ENCODE data around the gene ABI2. TPM values are rescaled to one million over a fixed set of nuclear protein-coding genes. Genes with fewer than 3 reads are reported as not detected.

The ABI2 gene
- total RNA-seq, 2 experiments from 2014 or later, result 19.3 to 21.0 TPM

DNA sequence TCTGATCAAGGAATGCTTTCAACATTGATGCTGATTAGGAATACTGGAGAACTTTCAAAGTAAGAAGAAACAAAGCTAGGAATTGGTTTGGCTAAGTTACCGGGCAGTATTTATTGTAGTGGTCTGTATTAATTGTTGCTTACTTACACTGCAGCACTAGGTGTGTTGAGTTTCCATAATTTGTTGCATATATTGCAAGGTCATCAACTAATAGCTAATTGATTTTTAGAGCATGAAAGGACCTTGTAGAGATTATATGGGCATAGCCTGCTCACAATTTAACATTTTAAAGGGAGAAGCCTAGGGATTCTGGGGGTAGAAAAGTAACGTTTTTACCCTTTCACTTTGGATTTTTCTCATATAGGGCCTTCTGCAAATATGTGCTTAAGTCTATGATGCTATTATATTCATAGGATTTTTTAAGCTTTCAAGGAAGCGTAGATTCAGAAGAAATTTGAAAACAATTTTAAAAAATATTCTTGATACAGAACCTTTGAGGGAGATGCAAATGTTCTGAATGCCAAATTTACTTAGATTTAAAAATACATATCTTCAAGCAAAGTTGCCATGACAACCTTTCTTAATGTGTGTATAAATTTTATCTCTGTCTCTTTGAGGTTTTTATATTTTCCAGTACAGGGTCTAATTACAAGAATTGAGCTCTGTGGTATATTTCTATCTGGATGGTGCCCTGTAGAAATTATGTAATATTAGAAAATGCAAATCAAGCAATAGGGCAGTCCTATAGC is 17.3 kb upstream of the ABI2 start:
- TF ChIP-seq, protein P1, sequence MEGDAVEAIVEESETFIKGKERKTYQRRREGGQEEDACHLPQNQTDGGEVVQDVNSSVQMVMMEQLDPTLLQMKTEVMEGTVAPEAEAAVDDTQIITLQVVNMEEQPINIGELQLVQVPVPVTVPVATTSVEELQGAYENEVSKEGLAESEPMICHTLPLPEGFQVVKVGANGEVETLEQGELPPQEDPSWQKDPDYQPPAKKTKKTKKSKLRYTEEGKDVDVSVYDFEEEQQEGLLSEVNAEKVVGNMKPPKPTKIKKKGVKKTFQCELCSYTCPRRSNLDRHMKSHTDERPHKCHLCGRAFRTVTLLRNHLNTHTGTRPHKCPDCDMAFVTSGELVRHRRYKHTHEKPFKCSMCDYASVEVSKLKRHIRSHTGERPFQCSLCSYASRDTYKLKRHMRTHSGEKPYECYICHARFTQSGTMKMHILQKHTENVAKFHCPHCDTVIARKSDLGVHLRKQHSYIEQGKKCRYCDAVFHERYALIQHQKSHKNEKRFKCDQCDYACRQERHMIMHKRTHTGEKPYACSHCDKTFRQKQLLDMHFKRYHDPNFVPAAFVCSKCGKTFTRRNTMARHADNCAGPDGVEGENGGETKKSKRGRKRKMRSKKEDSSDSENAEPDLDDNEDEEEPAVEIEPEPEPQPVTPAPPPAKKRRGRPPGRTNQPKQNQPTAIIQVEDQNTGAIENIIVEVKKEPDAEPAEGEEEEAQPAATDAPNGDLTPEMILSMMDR (IDR thresholded peaks at IDR 0.05), result no peak
- H3K4me1 Mint-ChIP-seq (ENCODE audit: low read depth), result peaks cover 5% of the 10 kb centered on the region
- ATAC-seq (ENCODE audit: poor library complexity) (no peak), DNase-seq (no peak)
- peaks cover 35% of the 10 kb centered on the region for H3K36me3 Mint-ChIP-seq (ENCODE audit: low read depth)
- Histone ChIP-seq H3K27me3 (ENCODE audit: control insufficient read depth in 1 of 2, insufficient read depth in 2 of 2, low read length in 2 of 2) (no peaks in the 10 kb centered on the region), H3K9me3 (ENCODE audit: control insufficient read depth in 1 of 2, insufficient read depth in 1 of 2, low read length in 2 of 2) (no peaks in the 10 kb centered on the region), H3K36me3 (ENCODE audit: insufficient read depth, low read length) (peaks cover 3% of the 10 kb centered on the region), H3K27ac (ENCODE audit: low read depth in 1 of 2, low read length in 2 of 2) (no peak overlapping the region), H3K4me3 (ENCODE audit: low read length) (no peak overlapping the region), H3K4me1 (ENCODE audit: insufficient read depth, low read length) (no peaks in the 10 kb centered on the region)
- no peaks in the 10 kb centered on the region for H3K27me3 Mint-ChIP-seq
- CTCF ChIA-PET, result no interaction called here
- intact Hi-C loops (cut with DNase I, micrococcal nuclease), result no loop called here
- H3K4me3 Mint-ChIP-seq, result no peak overlapping the region
- H3K9me3 Mint-ChIP-seq, result no peaks in the 10 kb centered on the region
- no peak overlapping the region for H3K27ac Mint-ChIP-seq
- POLR2A ChIA-PET, result no interaction called here

DNA sequence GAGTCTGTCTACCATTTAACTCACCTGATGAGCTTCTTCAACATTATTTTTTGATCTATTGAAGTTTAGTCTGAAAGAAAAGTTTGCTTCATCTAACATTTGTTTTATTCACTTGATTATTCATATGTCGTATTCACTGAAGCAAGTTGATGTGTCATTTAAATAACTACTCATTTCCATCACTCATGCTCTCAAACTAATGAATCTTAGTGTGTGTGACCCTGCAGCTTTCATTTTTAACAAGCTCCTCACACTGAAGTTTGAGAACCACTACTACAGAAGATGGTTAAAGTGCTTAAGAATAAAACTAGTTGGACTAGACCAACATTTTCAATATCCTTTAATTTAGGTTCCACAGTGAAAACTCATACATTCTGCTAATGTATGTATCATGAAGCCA is 1.8 kb upstream of the ABI2 start:
- H3K4me1 Mint-ChIP-seq (ENCODE audit: low read depth), result peaks cover 32% of the 10 kb centered on the region
- ChIA-PET CTCF (no interaction called here), POLR2A (no interaction called here)
- H3K27ac Mint-ChIP-seq, result peak overlapping the region; percentile 22
- no peak for ATAC-seq (ENCODE audit: poor library complexity)
- no peaks in the 10 kb centered on the region for H3K27me3 ChIP-seq (ENCODE audit: control insufficient read depth in 1 of 2, insufficient read depth in 2 of 2, low read length in 2 of 2)
- H3K27ac ChIP-seq (ENCODE audit: low read depth in 1 of 2, low read length in 2 of 2), result no peak overlapping the region
- H3K4me3 Mint-ChIP-seq, result peak overlapping the region; percentile 66
- TF ChIP-seq, protein P1 (IDR thresholded peaks at IDR 0.05), result no peak
- intact Hi-C loops (cut with DNase I, micrococcal nuclease), result loop anchor here in 1 of 2 experiments (5.0 kb wide), 1 partner anchor 89 kb away; the partner anchor contains the start of gene CYP20A1
- no peaks in the 10 kb centered on the region for H3K27me3 Mint-ChIP-seq
- no peaks in the 10 kb centered on the region for H3K9me3 Mint-ChIP-seq
- no peaks in the 10 kb centered on the region for H3K9me3 ChIP-seq (ENCODE audit: control insufficient read depth in 1 of 2, insufficient read depth in 1 of 2, low read length in 2 of 2)
- no peaks in the 10 kb centered on the region for H3K36me3 ChIP-seq (ENCODE audit: insufficient read depth, low read length)
- no peak for DNase-seq
- H3K36me3 Mint-ChIP-seq (ENCODE audit: low read depth), result peaks cover 5% of the 10 kb centered on the region
- H3K4me3 ChIP-seq (ENCODE audit: low read length), result no peak overlapping the region
- H3K4me1 ChIP-seq (ENCODE audit: insufficient read depth, low read length), result peaks cover 13% of the 10 kb centered on the region

DNA sequence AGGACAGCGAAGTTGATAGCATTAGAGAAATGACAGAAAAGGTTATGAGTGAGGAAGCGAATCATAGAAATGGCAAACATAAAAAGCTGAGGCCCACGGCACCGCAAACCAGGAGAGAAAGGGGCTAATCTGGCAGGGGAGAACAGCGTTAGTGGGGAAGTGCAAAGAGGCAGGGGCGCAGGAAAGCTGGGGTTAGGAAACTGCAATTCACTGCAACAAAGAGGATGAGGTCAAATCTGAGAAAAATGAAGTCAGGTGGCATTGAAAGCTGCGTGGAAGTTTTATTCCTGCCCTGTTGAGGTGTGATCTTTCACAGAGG is 653 bp upstream of the ABI2 start:
- peak overlapping the region; percentile 91 for H3K4me3 Mint-ChIP-seq
- intact Hi-C loops (cut with DNase I, micrococcal nuclease), result loop anchor here in 1 of 2 experiments (5.0 kb wide), 1 partner anchor 90 kb away; the partner anchor contains the start of gene CYP20A1
- H3K27me3 ChIP-seq (ENCODE audit: control insufficient read depth in 1 of 2, insufficient read depth in 2 of 2, low read length in 2 of 2), result no peaks in the 10 kb centered on the region
- peak; percentile 23 for ATAC-seq (ENCODE audit: poor library complexity)
- CTCF ChIA-PET, result no interaction called here
- peak overlapping the region; percentile 86 for H3K4me3 ChIP-seq (ENCODE audit: low read length)
- POLR2A ChIA-PET, result interaction anchor here (1.1 to 1.7 kb wide), 2 partner anchors 19 to 89 kb away, joined by 3 to 12 read pairs; partner anchors contain the start of gene CYP20A1
- H3K4me1 ChIP-seq (ENCODE audit: insufficient read depth, low read length), result peaks cover 13% of the 10 kb centered on the region
- no peaks in the 10 kb centered on the region for H3K27me3 Mint-ChIP-seq
- H3K36me3 ChIP-seq (ENCODE audit: insufficient read depth, low read length), result no peaks in the 10 kb centered on the region
- H3K27ac Mint-ChIP-seq, result peak overlapping the region; percentile 78
- H3K9me3 Mint-ChIP-seq, result no peaks in the 10 kb centered on the region
- H3K9me3 ChIP-seq (ENCODE audit: control insufficient read depth in 1 of 2, insufficient read depth in 1 of 2, low read length in 2 of 2), result no peaks in the 10 kb centered on the region
- no peak for DNase-seq
- peak overlapping the region; percentile 54 to 70 for H3K27ac ChIP-seq (ENCODE audit: low read depth in 1 of 2, low read length in 2 of 2)
- TF ChIP-seq, protein P1 (IDR thresholded peaks at IDR 0.05), result no peak
- peaks cover 32% of the 10 kb centered on the region for H3K4me1 Mint-ChIP-seq (ENCODE audit: low read depth)
- H3K36me3 Mint-ChIP-seq (ENCODE audit: low read depth), result peaks cover 5% of the 10 kb centered on the region
